ENCODE data around the gene RNF149. TPM values are rescaled to one million over a fixed set of nuclear protein-coding genes. Genes with fewer than 3 reads are reported as not detected.

The RNF149 gene
- total RNA-seq, 4 donors from 2014 or later, result 70.1 to 135 (median 77.7) TPM

DNA sequence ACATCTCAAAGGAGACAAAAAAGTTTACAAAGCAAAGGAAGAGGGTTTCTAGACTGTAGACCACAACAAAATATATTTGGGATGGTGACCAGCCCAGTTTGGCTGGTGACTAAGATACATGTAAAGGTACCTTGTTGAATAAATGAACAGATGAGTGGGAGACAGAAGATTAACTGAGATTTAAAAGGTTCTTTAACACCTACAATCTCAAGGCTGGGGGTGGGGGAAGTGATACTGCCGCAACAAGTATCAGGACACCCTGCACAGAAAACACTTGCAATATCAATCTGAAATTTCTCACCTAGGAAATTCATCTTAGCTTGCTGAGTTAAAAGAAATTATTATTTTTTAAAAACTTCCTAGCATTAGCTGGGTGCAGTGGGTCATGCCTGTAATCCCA, 8.3 kb downstream of the RNF149 start:
- Histone ChIP-seq H3K36me3 (no peaks in the 10 kb centered on the region), H3K9me3 (no peaks in the 10 kb centered on the region), H3K27me3 (no peaks in the 10 kb centered on the region), H3K27ac (no peak overlapping the region), H3K4me3 (no peak overlapping the region), H3K4me1 (peaks cover 86% of the 10 kb centered on the region)
- WGBS, result 85% methylated on average over 1 of the region's 1 CpG
- no peak for DNase-seq (ENCODE audit: low spot score in 2 of 2)
- TF ChIP-seq POLR2A (IDR thresholded peaks at IDR 0.05), result no peak
- no peak for TF ChIP-seq POLR2AphosphoS5 (IDR thresholded peaks at IDR 0.05)
- TF ChIP-seq, protein P1, sequence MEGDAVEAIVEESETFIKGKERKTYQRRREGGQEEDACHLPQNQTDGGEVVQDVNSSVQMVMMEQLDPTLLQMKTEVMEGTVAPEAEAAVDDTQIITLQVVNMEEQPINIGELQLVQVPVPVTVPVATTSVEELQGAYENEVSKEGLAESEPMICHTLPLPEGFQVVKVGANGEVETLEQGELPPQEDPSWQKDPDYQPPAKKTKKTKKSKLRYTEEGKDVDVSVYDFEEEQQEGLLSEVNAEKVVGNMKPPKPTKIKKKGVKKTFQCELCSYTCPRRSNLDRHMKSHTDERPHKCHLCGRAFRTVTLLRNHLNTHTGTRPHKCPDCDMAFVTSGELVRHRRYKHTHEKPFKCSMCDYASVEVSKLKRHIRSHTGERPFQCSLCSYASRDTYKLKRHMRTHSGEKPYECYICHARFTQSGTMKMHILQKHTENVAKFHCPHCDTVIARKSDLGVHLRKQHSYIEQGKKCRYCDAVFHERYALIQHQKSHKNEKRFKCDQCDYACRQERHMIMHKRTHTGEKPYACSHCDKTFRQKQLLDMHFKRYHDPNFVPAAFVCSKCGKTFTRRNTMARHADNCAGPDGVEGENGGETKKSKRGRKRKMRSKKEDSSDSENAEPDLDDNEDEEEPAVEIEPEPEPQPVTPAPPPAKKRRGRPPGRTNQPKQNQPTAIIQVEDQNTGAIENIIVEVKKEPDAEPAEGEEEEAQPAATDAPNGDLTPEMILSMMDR (IDR thresholded peaks at IDR 0.05), result no peak
- TF ChIP-seq EP300 (IDR thresholded peaks at IDR 0.05), result no peak

DNA sequence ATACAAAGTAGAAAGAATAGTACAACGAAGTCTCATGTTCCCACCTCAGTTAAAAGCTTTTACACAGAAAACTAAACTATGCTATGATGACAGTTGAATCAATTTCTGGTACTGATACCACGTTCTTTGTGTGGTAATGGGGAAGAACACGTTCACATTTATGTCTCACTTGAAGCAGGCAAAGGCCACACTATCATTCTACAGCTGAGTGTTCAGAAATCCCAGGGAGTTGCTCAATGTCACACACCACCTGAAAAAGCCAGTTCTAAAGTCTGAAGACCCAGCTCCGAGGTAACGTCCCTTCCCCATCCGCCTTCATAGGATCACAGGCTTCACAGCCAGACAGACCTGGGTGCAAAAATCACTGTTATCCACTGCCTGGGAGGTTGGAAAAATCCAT, 8.9 kb downstream of the RNF149 start:
- TF ChIP-seq, protein P1 (IDR thresholded peaks at IDR 0.05), result no peak
- TF ChIP-seq POLR2AphosphoS5 (IDR thresholded peaks at IDR 0.05) (no peak), EP300 (IDR thresholded peaks at IDR 0.05) (no peak), POLR2A (IDR thresholded peaks at IDR 0.05) (no peak)
- H3K36me3 ChIP-seq, result peaks cover 3% of the 10 kb centered on the region
- no peak for DNase-seq (ENCODE audit: low spot score in 2 of 2)
- H3K4me3 ChIP-seq, result no peak overlapping the region
- peaks cover 81% of the 10 kb centered on the region for H3K4me1 ChIP-seq
- no peaks in the 10 kb centered on the region for H3K9me3 ChIP-seq
- no peaks in the 10 kb centered on the region for H3K27me3 ChIP-seq
- H3K27ac ChIP-seq, result no peak overlapping the region
- 70% methylated on average over 6 of the region's 6 CpGs for WGBS

- 85% methylated on average over 2 of the region's 2 CpGs for WGBS
- DNase-seq (ENCODE audit: low spot score in 2 of 2), result no peak
- peaks cover 19% of the 10 kb centered on the region for H3K36me3 ChIP-seq
Measured at GRCh38 chr2:101297383-101297782, 11.1 kb downstream of the RNF149 start.

GRCh38 chr2:101296371-101296770, 12.1 kb downstream of the RNF149 start:
- TF ChIP-seq, protein P1 (IDR thresholded peaks at IDR 0.05), result no peak
- no peak for TF ChIP-seq EP300 (IDR thresholded peaks at IDR 0.05)
- no peak for TF ChIP-seq POLR2AphosphoS5 (IDR thresholded peaks at IDR 0.05)
- no peak for TF ChIP-seq POLR2A (IDR thresholded peaks at IDR 0.05)
- peaks cover 27% of the 10 kb centered on the region for H3K36me3 ChIP-seq
- WGBS, result 63% methylated on average over 5 of the region's 5 CpGs
- H3K4me1 ChIP-seq, result peaks cover 48% of the 10 kb centered on the region
- H3K9me3 ChIP-seq, result no peaks in the 10 kb centered on the region
- no peaks in the 10 kb centered on the region for H3K27me3 ChIP-seq
- no peak overlapping the region for H3K27ac ChIP-seq
- H3K4me3 ChIP-seq, result no peak overlapping the region
- DNase-seq (ENCODE audit: low spot score in 2 of 2), result no peak

More at GRCh38 chr2:101297383-101297782, 11.1 kb downstream of the RNF149 start:
- Histone ChIP-seq H3K27me3 (no peaks in the 10 kb centered on the region), H3K27ac (no peak overlapping the region), H3K4me3 (no peak overlapping the region), H3K9me3 (no peaks in the 10 kb centered on the region), H3K4me1 (peaks cover 58% of the 10 kb centered on the region)
- TF ChIP-seq POLR2A (IDR thresholded peaks at IDR 0.05) (no peak), POLR2AphosphoS5 (IDR thresholded peaks at IDR 0.05) (no peak)
- TF ChIP-seq, protein P1 (IDR thresholded peaks at IDR 0.05), result no peak

- TF ChIP-seq EP300 (IDR thresholded peaks at IDR 0.05) (no peak), POLR2AphosphoS5 (IDR thresholded peaks at IDR 0.05) (no peak), POLR2A (IDR thresholded peaks at IDR 0.05) (no peak)
- TF ChIP-seq, protein P1 (IDR thresholded peaks at IDR 0.05), result no peak
- H3K9me3 ChIP-seq, result no peaks in the 10 kb centered on the region
- H3K36me3 ChIP-seq, result peaks cover 27% of the 10 kb centered on the region
- H3K27me3 ChIP-seq, result no peaks in the 10 kb centered on the region
- no peak overlapping the region for H3K4me3 ChIP-seq
- WGBS, result 65% methylated on average over 2 of the region's 2 CpGs
- no peak for DNase-seq (ENCODE audit: low spot score in 2 of 2)
- H3K27ac ChIP-seq, result no peak overlapping the region
- peaks cover 44% of the 10 kb centered on the region for H3K4me1 ChIP-seq
Measured at GRCh38 chr2:101295895-101296294, 12.6 kb downstream of the RNF149 start.
